ENCODE measurements around the gene HGFAC.
"Not testable (repeated sequence)": the region's sequence is repeated elsewhere in the genome, so short reads cannot be mapped to it uniquely, and the experiment has no call there.

Gene HGFAC

GRCh38 chr4:3408793-3409330 is 32.9 kb upstream of the HGFAC start:
- Histone ChIP-seq H3K4me3 (replicated peaks; ENCODE audit: low read depth, low read length) (no peak overlapping the region), H3K27me3 (replicated peaks; ENCODE audit: control insufficient read depth, insufficient read depth, low read length) (no peaks in the 10 kb centered on the region; the same call in 1 of the 2 replicates), H3K36me3 (ENCODE audit: control insufficient read depth, insufficient read depth, low read length) (no peaks in the 10 kb centered on the region)
- TF ChIP-seq, protein P1, sequence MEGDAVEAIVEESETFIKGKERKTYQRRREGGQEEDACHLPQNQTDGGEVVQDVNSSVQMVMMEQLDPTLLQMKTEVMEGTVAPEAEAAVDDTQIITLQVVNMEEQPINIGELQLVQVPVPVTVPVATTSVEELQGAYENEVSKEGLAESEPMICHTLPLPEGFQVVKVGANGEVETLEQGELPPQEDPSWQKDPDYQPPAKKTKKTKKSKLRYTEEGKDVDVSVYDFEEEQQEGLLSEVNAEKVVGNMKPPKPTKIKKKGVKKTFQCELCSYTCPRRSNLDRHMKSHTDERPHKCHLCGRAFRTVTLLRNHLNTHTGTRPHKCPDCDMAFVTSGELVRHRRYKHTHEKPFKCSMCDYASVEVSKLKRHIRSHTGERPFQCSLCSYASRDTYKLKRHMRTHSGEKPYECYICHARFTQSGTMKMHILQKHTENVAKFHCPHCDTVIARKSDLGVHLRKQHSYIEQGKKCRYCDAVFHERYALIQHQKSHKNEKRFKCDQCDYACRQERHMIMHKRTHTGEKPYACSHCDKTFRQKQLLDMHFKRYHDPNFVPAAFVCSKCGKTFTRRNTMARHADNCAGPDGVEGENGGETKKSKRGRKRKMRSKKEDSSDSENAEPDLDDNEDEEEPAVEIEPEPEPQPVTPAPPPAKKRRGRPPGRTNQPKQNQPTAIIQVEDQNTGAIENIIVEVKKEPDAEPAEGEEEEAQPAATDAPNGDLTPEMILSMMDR (IDR thresholded peaks at IDR 0.05; ENCODE audit: insufficient read depth, low read length, poor library complexity, severe bottlenecking): no peak
- DNase-seq (ENCODE audit: extremely low read depth, insufficient read length): no peak

DNA sequence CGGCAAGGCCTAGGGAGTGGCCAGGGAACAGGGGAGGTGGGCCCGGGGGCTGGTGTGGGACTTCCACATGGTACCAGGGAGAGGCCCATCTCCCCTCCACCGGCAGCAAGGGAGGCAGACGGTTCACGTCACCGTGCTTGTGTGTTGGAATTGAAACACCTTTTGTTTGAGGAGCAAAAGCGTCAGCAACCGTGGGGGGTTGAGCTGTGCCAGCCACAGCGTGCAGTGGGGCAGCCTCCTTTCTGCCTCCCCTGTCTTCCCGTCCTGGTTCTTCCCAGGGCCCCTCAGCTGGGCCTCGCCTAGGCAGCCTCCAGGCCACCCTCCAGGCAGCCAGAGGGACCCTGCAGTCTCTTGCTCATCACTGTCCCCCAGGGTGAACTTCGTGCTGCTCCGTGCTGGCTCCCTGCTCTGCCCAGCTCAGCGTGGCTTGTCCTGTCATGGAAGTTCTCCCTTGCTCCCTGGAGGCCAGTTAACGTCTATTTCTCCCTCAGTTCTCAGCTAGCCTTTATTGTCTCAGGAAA is 32.1 kb upstream of the HGFAC start:
- no peak for DNase-seq (ENCODE audit: extremely low read depth, insufficient read length)
- no peaks in the 10 kb centered on the region; the same call in 1 of the 2 replicates for H3K27me3 ChIP-seq (replicated peaks; ENCODE audit: control insufficient read depth, insufficient read depth, low read length)

DNA sequence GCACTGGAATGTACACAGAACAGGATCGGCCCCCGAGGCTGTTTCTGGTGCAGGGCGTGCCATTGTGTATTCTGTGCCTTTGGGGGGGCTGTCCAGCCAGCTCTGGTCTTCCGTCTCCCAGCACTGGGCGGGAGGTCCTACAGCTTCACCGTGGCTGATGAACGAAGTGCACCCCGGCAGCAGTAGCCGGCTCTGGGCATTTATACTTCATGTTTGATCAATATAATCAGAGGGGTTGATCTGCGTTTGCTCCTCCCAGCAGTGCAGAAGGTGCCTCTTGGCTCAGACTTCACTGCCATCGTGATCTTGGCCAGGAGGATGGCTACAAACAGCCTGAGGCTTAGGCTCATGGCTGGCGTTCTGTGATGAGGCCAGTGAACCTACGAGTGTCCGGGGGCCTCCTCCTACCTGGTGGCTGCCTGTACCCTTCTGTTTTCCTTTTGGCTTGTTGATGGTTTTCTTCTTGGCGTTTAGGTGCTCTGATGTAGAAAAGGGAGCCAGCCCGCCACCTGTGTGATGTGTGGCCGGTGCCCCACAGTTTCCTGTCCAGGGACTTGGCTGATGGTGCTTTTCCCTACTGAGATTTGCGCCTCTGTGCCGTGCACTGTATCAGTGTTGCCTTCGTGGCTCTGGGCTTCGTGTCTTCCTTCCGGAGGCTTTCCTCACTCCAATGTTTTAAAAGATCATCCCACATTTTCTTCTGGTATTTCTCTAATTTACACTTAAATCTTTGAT is 31.2 kb upstream of the HGFAC start:
- Histone ChIP-seq H3K4me3 (replicated peaks; ENCODE audit: low read depth, low read length) (no peak overlapping the region), H3K36me3 (ENCODE audit: control insufficient read depth, insufficient read depth, low read length) (no peaks in the 10 kb centered on the region), H3K27me3 (replicated peaks; ENCODE audit: control insufficient read depth, insufficient read depth, low read length) (no peaks in the 10 kb centered on the region; the same call in 1 of the 2 replicates)
- no peak for DNase-seq (ENCODE audit: extremely low read depth, insufficient read length)
- TF ChIP-seq, protein P1 (IDR thresholded peaks at IDR 0.05; ENCODE audit: insufficient read depth, low read length, poor library complexity, severe bottlenecking): no peak

More for the DNA sequence above, 32.1 kb upstream of the HGFAC start:
- no peak overlapping the region for H3K4me3 ChIP-seq (replicated peaks; ENCODE audit: low read depth, low read length)
- TF ChIP-seq, protein P1 (IDR thresholded peaks at IDR 0.05; ENCODE audit: insufficient read depth, low read length, poor library complexity, severe bottlenecking): no peak
- no peaks in the 10 kb centered on the region for H3K36me3 ChIP-seq (ENCODE audit: control insufficient read depth, insufficient read depth, low read length)

- not testable (repeated sequence) for H3K36me3 ChIP-seq (ENCODE audit: control insufficient read depth, insufficient read depth, low read length); H3K4me3 ChIP-seq (replicated peaks; ENCODE audit: low read depth, low read length); DNase-seq (ENCODE audit: extremely low read depth, insufficient read length); H3K27me3 ChIP-seq (replicated peaks; ENCODE audit: control insufficient read depth, insufficient read depth, low read length)
Observed at GRCh38 chr4:3411190-3411589, 30.6 kb upstream of the HGFAC start.

GRCh38 chr4:3411676-3412075 is 30.1 kb upstream of the HGFAC start:
- TF ChIP-seq, protein P1 (IDR thresholded peaks at IDR 0.05; ENCODE audit: insufficient read depth, low read length, poor library complexity, severe bottlenecking): no peak
- Histone ChIP-seq H3K27me3 (replicated peaks; ENCODE audit: control insufficient read depth, insufficient read depth, low read length) (no peaks in the 10 kb centered on the region), H3K4me3 (replicated peaks; ENCODE audit: low read depth, low read length) (no peak overlapping the region), H3K36me3 (ENCODE audit: control insufficient read depth, insufficient read depth, low read length) (no peaks in the 10 kb centered on the region)
- no peak for DNase-seq (ENCODE audit: extremely low read depth, insufficient read length)

DNA sequence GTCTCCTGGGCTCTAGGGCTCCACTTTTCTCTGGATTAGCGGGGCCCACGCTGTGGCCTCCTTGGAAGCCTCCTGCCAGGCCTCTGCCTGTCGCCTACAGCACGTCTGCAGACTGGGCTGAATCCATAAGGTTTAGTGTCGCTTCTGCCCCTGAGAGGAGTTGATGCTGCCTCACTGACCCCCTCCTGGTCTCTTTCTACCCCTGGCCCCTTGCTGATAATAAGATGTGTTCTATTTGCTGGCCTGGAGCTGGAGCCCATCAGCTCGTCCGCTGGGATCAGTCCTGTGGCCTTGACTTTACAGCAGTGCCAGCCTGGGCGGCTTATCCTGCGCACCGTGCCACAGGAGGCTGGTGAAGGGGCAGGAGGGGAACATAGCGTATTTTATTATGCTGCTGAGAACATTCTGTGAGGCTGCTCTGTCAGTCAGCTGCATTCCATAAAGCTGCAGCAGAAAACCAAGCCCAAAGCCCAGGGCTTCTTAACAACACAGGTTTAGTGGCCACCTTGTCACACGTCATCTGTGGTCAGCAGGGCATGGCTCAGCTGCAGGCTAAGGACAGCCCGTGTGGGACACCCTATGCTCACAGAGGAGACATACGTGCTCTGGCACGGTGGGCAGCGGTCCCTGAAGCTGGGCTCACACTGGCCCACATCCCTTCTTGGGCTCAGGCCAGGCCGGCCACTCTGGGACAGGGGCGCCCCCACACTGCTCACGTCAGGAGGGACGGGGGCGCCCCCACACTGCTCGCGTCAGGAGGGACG is 29.3 kb upstream of the HGFAC start:
- H3K36me3 ChIP-seq (ENCODE audit: control insufficient read depth, insufficient read depth, low read length): no peaks in the 10 kb centered on the region
- DNase-seq (ENCODE audit: extremely low read depth, insufficient read length): no peak
- TF ChIP-seq, protein P1 (IDR thresholded peaks at IDR 0.05; ENCODE audit: insufficient read depth, low read length, poor library complexity, severe bottlenecking): no peak
- H3K4me3 ChIP-seq (replicated peaks; ENCODE audit: low read depth, low read length): no peak overlapping the region
- no peaks in the 10 kb centered on the region; the same call in 1 of the 2 replicates for H3K27me3 ChIP-seq (replicated peaks; ENCODE audit: control insufficient read depth, insufficient read depth, low read length)
